Mononuclear cell (primary cell): Measurements from ENCODE around the gene RPS17. TPM values are rescaled to one million over a fixed set of nuclear protein-coding genes. Genes with fewer than 3 reads are reported as not detected.
A peak's percentile ranks its signal among the peaks of the same experiment; 100 is the strongest.

Experiments
- H3K27me3 ChIP-seq: 2 replicates; pipeline ENCODE4 v1.6.0; 2011; ENCODE audit warnings: low read length, control low read depth; ENCODE audit not compliant: insufficient read depth
- H3K4me1 ChIP-seq: 2 replicates; pipeline ENCODE4 v1.5.1; 2011; ENCODE audit warnings: mild to moderate bottlenecking, low read length, control low read depth; ENCODE audit not compliant: insufficient read depth
- H3K4me3 ChIP-seq: 2 replicates; pipeline ENCODE4 v1.5.1; 2011; ENCODE audit warnings: mild to moderate bottlenecking, low read length, moderate library complexity
- H3K9me3 ChIP-seq: 2 replicates; pipeline ENCODE4 v1.5.1; 2011; ENCODE audit warnings: low read depth, mild to moderate bottlenecking, control low read depth, low read length
- total RNA-seq: library from RNA; depleted of rRNA; stranded (reverse); fragments of >200 nt; gene quantifications from one replicate; pipeline ENCODE4 v1.2.3, GENCODE V29; 2012

The RPS17 gene
- total RNA-seq, 1 donor: 2,519 TPM

DNA sequence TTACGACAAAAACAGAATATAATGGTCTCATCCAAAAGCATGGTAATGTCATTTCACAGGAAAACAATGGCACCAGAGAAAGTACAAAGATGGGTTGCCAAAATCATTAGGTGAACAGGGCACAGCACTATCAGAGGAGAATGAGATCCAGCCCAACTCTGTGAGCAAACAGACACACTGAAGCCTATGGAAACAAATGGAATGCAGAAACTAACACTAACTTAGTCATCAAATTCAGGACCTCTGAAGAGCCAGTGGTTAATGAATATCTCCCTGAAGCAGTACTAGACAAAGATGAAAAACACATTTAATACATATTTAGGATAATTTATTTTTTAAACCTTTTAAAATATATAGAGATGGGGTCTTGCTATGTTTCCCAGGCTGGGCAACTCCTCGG lies 14.6 kb upstream of the RPS17 start:
- H3K4me1 ChIP-seq: no peaks in the 10 kb centered on the region
- no peaks in the 10 kb centered on the region for H3K9me3 ChIP-seq
- no peaks in the 10 kb centered on the region for H3K27me3 ChIP-seq
- H3K4me3 ChIP-seq: no peak overlapping the region

GRCh38 chr15:82554351-82554750 lies 14.1 kb upstream of the RPS17 start:
- Histone ChIP-seq H3K9me3 (no peaks in the 10 kb centered on the region), H3K4me3 (no peak overlapping the region), H3K4me1 (no peaks in the 10 kb centered on the region), H3K27me3 (no peaks in the 10 kb centered on the region)

DNA sequence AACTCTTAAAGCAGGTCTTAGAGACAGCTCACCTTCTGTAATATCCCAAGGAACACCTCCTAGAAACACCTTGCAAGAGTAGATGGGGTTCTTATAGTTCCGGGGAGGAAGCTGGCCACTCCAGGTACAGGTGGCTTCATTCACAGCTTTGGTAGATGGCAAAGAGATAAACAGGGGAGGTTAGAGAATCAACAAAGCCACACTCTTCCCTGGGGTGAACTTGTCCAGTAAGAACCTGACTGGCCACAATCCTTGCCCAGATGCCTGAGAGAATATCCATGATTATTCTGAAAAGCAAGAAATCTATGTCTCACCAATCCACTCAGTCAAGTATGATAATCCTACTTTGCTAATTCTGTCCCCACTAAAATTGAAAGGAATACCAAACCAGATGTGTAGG lies 13.6 kb upstream of the RPS17 start:
- H3K4me1 ChIP-seq: no peaks in the 10 kb centered on the region
- H3K4me3 ChIP-seq: no peak overlapping the region
- H3K9me3 ChIP-seq: no peaks in the 10 kb centered on the region
- H3K27me3 ChIP-seq: no peaks in the 10 kb centered on the region

GRCh38 chr15:82552861-82553260 lies 12.6 kb upstream of the RPS17 start:
- H3K27me3 ChIP-seq: no peaks in the 10 kb centered on the region
- no peak overlapping the region for H3K4me3 ChIP-seq
- no peaks in the 10 kb centered on the region for H3K9me3 ChIP-seq
- H3K4me1 ChIP-seq: no peaks in the 10 kb centered on the region

DNA sequence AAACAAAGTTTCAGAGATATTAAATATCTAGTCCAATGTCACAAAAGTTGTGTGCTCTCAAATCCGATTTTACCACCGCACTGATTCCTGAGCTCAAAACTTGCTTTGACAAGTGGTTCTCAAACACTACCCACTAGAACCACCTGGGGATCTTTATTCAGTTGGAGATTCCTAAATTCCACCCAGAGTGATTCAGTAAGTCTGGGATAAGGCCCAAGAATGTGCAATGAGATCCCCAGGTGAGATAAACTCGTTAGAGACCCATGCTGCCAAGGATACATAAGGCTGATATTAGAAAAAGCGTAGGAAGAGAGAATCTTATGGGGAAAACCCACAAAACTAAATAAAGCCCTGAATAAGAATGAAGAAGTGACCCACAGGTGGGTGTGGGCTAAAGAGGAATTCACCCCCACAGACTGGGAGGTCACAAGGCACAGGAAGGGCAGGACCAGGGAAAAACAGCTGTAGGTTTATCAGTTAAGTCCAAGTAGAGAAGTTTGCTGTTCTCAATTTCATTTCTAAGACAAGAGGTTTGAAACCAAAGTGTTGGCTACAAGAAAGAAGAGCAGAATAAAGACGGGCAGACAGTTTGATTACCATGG lies 11.5 kb upstream of the RPS17 start:
- Histone ChIP-seq H3K27me3 (no peaks in the 10 kb centered on the region), H3K4me1 (no peaks in the 10 kb centered on the region), H3K4me3 (no peak overlapping the region), H3K9me3 (no peaks in the 10 kb centered on the region)

DNA sequence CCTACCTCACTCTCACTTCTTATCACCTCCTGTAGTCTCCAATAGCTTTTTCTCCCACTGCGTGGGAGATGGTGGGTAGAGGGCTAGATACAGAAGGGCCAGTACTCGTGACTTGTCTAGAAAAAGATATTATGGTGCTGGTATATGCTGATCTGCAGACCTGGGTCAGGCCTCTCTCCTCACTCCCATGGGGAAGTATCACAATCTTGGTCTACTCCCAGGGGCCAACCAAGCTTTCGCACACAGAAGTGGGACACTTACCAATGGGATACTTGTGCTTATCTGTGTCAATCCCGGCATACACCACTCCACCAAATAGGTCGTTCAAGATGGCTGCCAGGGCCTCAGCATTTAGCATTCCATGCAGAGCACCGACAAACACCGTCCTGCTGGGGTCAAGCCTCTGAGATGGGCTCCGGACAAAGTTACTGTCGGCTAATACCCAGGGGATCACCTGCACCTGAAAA lies 9.0 kb upstream of the RPS17 start:
- H3K27me3 ChIP-seq: no peaks in the 10 kb centered on the region
- H3K4me3 ChIP-seq: no peak overlapping the region
- H3K4me1 ChIP-seq: no peaks in the 10 kb centered on the region
- H3K9me3 ChIP-seq: no peaks in the 10 kb centered on the region

- Histone ChIP-seq H3K4me3 (no peak overlapping the region), H3K9me3 (no peaks in the 10 kb centered on the region), H3K27me3 (no peaks in the 10 kb centered on the region), H3K4me1 (no peaks in the 10 kb centered on the region)
Observed at GRCh38 chr15:82548700-82549099, 8.4 kb upstream of the RPS17 start.

DNA sequence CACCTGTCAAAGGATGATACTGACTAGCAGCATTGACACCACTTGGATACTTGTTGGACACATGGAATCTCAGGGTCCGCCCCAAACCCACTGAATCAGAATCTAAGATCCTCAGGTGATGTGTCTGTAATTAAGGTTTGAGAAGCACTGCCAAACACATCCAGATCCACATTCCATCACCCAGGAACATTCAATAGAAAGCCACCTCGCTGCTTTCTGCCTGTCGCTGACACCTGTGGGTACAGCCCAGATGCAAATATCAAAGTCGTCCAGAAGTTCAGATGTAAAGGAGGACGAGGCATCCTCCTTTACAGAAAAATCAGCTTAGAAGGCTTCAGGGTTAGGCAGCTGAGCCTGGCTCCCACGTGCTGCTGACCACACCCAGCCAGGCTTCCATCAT lies 5.2 kb upstream of the RPS17 start:
- Histone ChIP-seq H3K4me3 (no peak overlapping the region), H3K4me1 (peaks cover 8% of the 10 kb centered on the region), H3K27me3 (no peaks in the 10 kb centered on the region), H3K9me3 (no peaks in the 10 kb centered on the region)

DNA sequence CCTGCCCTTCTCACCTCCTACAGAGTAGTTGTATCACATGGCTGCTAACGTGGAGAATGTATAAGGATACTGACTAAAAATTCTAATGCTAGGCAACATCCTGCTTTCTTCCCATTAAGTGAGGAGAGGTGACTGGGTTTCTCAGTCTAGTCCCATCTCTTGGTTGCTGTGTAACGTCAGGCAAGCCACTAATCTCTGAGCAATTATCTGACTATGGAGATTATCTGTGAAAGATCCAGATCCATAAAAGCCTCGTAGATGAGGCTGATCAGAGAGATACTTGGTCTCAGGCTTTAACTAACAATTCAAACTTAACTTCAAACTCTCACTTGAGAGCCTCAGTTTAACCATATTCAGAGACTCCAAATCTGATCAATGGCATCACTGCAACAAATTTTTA lies 4.7 kb upstream of the RPS17 start:
- Histone ChIP-seq H3K9me3 (no peaks in the 10 kb centered on the region), H3K4me3 (no peak overlapping the region), H3K4me1 (peaks cover 8% of the 10 kb centered on the region), H3K27me3 (no peaks in the 10 kb centered on the region)

DNA sequence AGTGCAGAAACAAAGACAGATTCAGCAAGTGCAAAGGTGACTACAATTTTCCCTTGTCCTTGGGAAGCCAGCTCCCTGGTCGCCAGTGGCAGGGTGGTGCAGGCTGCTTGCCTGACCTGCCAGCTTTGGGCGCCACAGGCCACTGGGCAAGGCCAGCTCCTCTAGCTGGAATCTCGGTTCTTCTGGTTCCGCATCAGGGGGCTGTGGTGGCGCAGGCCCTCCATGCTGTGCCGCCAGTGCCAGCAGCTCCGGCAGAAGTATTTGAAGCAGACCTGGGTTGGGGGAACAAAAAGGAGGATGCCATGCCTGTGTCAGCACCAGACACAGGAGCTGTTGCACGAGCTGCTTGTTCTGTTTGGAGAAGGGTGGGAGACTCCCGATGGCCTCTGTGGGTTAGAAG lies 4.2 kb upstream of the RPS17 start:
- Histone ChIP-seq H3K9me3 (no peaks in the 10 kb centered on the region), H3K4me1 (peaks cover 10% of the 10 kb centered on the region), H3K4me3 (no peak overlapping the region), H3K27me3 (no peaks in the 10 kb centered on the region)

- no peaks in the 10 kb centered on the region for H3K27me3 ChIP-seq
- H3K4me1 ChIP-seq: peaks cover 22% of the 10 kb centered on the region
- H3K4me3 ChIP-seq: no peak overlapping the region
- H3K9me3 ChIP-seq: no peaks in the 10 kb centered on the region
Observed at GRCh38 chr15:82543160-82543559, 2.9 kb upstream of the RPS17 start.

- no peaks in the 10 kb centered on the region for H3K9me3 ChIP-seq
- H3K4me3 ChIP-seq: peak overlapping the region; percentile 93
- H3K4me1 ChIP-seq: peaks cover 27% of the 10 kb centered on the region
- no peaks in the 10 kb centered on the region for H3K27me3 ChIP-seq
Observed at GRCh38 chr15:82540984-82541431, 751 bp upstream of the RPS17 start.

GRCh38 chr15:82539691-82540054 lies 584 bp downstream of the RPS17 start:
- H3K4me1 ChIP-seq: peaks cover 27% of the 10 kb centered on the region
- no peaks in the 10 kb centered on the region for H3K27me3 ChIP-seq
- H3K9me3 ChIP-seq: no peaks in the 10 kb centered on the region
- H3K4me3 ChIP-seq: peak overlapping the region; percentile 93

DNA sequence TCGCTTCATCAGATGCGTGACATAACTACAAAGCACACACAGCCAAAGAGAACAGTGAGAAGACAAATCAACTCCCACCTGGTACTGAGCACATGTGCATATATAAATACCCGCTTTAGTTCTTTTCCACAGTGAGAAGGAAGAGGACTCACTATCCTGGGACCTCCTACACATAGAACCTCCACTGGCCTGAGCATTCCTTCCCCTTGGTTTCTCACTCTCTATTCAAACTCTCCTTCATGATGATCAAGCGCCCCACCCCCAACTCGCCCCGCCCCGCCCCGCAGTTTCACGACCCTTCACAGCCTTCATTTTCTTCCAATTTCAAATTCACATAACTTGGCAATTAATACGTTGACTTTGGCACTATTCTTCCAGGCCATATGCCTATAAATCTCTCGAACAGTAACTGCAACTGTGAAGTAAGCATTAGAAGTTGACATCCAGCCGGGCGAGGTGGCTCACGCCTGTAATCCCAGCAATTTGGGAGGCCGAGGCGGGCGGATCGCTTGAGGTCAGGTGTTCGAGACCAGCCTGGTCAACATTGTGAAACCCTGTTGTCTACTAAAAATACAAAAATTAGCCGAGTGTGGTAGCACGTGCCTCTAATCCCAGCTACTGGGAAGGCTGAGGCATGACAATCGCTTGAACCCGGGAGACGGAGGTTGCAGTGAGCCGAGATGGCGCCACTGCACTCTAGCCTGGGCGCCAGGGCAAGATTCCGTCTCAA lies 1.1 kb downstream of the RPS17 start:
- Histone ChIP-seq H3K9me3 (no peaks in the 10 kb centered on the region), H3K4me1 (peaks cover 27% of the 10 kb centered on the region), H3K4me3 (peak overlapping the region; percentile 93), H3K27me3 (no peaks in the 10 kb centered on the region)

DNA sequence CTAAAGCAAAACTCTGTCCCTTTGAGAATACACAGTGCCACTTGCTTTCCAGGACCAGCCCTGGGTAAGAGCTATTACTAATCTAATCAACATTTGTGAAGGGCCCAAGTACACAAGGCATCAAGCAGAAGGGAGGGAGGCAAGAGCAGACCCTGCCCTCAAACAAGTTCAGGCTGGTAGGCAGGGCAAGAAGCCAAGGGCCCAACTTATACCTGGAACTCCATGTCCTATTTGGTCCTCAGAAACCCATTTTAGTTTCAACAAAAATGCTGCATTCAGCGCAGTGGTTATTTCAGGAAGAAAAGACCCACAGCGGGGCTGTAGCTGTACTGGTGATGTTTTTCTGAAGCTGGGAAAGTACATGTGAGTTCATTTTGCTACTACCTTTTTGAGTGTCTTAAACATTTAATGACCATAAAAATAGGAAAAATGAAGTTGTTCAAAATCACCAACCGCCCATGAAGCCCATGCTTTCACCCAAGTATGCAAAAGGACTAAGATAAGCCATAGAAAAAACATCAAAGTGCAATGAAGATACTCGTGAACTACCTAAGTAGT lies 2.8 kb downstream of the RPS17 start:
- no peaks in the 10 kb centered on the region for H3K27me3 ChIP-seq
- H3K4me3 ChIP-seq: no peak overlapping the region
- H3K4me1 ChIP-seq: peaks cover 27% of the 10 kb centered on the region
- H3K9me3 ChIP-seq: no peaks in the 10 kb centered on the region
